GM23338 (cell line): ENCODE measurements around the gene PDE4D. TPM values are rescaled to one million over a fixed set of nuclear protein-coding genes. Genes with fewer than 3 reads are reported as not detected.

ENCODE experiments used
- ATAC-seq: fragments of 200-7000 bp; cut with Tn5 transposase; 3 replicates; pipeline ENCODE4 v1.9.1; 2020
- DNase-seq: peaks from one replicate; pipeline ENCODE4 v3.0.0-alpha.2; 2015; ENCODE audit warnings: low spot score
- H2AFZ ChIP-seq: fragments of 200-600 bp; sonication (generic); 2 replicates; pipeline ENCODE4 v1.8.0; 2016; ENCODE audit warnings: antibody characterized with exemption, mild to moderate bottlenecking, moderate library complexity
- H3F3A ChIP-seq: fragments of 200-600 bp; sonication (generic); replicated peaks from 2 replicates; pipeline ENCODE4 v1.8.0; 2017; ENCODE audit warnings: antibody characterized with exemption, mixed run types, low read depth
- H3K27ac ChIP-seq: fragments of 200-600 bp; sonication (generic); 2 replicates; pipeline ENCODE4 v1.6.1; 2016; ENCODE audit warnings: low read depth
- H3K27me3 ChIP-seq: fragments of 200-600 bp; sonication (generic); 2 replicates; pipeline ENCODE4 v1.8.0; 2016; ENCODE audit warnings: mild to moderate bottlenecking, mixed run types, moderate library complexity; ENCODE audit not compliant: insufficient read depth
- H3K36me3 ChIP-seq: fragments of 200-600 bp; sonication (generic); 2 replicates; pipeline ENCODE4 v1.8.0; 2016; ENCODE audit warnings: mild to moderate bottlenecking; ENCODE audit not compliant: insufficient read depth
- H3K4me1 ChIP-seq: fragments of 200-600 bp; sonication (generic); 2 replicates; pipeline ENCODE4 v1.8.0; 2016; ENCODE audit warnings: mild to moderate bottlenecking, moderate library complexity; ENCODE audit not compliant: insufficient read depth
- H3K4me2 ChIP-seq: fragments of 200-600 bp; sonication (generic); 2 replicates; pipeline ENCODE4 v1.7.1; 2017; ENCODE audit warnings: mixed run types
- H3K4me3 ChIP-seq: fragments of 200-600 bp; sonication (generic); 2 replicates; pipeline ENCODE4 v1.6.1; 2016; ENCODE audit warnings: mixed run types
- H3K79me2 ChIP-seq: fragments of 200-600 bp; sonication (generic); replicated peaks from 2 replicates; pipeline ENCODE4 v1.8.0; 2017; ENCODE audit warnings: mild to moderate bottlenecking; ENCODE audit not compliant: insufficient read depth
- H3K9me2 ChIP-seq: fragments of 200-600 bp; sonication (generic); 2 replicates; pipeline ENCODE4 v1.8.0; 2017; ENCODE audit not compliant: insufficient read depth
- H4K20me1 ChIP-seq: fragments of 200-600 bp; sonication (generic); replicated peaks from 2 replicates; pipeline ENCODE4 v1.8.0; 2017; ENCODE audit warnings: mild to moderate bottlenecking; ENCODE audit not compliant: insufficient read depth
- H3K27ac Mint-ChIP-seq: 2 replicates; pipeline ENCODE4 v1.8.0; 2020; ENCODE audit warnings: inconsistent platforms, mild to moderate bottlenecking, moderate library complexity, mixed read lengths
- H3K27me3 Mint-ChIP-seq: 3 replicates; pipeline ENCODE4 v1.8.0; 2022; ENCODE audit warnings: low read depth, mild to moderate bottlenecking, moderate library complexity, mixed read lengths, inconsistent platforms; ENCODE audit not compliant: insufficient read depth, poor library complexity
- H3K36me3 Mint-ChIP-seq: 3 replicates; pipeline ENCODE4 v1.8.0; 2021; ENCODE audit warnings: low read depth, mild to moderate bottlenecking, inconsistent platforms, moderate library complexity, mixed read lengths
- H3K4me1 Mint-ChIP-seq: 3 replicates; pipeline ENCODE4 v1.8.0; 2020; ENCODE audit warnings: mild to moderate bottlenecking, inconsistent platforms, mixed read lengths
- H3K4me3 Mint-ChIP-seq: 3 replicates; pipeline ENCODE4 v1.8.0; 2021; ENCODE audit warnings: moderate library complexity, mild to moderate bottlenecking, inconsistent platforms, mixed read lengths
- H3K9me3 Mint-ChIP-seq: 3 replicates; pipeline ENCODE4 v1.8.0; 2020; ENCODE audit warnings: moderate library complexity, mild to moderate bottlenecking, inconsistent platforms, mixed read lengths
- CREB1 ChIP-seq: fragments of 250-450 bp; sonication (Bioruptor Pico); IDR thresholded peaks from 2 replicates; pipeline ENCODE4 v1.5.0; 2020; ENCODE audit warnings: low read depth, mild to moderate bottlenecking, moderate library complexity
- EZH2 ChIP-seq: fragments of 200-600 bp; sonication (generic); IDR thresholded peaks from one replicate; pipeline ENCODE4 v1.8.0; 2017; ENCODE audit warnings: antibody characterized with exemption, mild to moderate bottlenecking, low read depth; ENCODE audit not compliant: unreplicated experiment
- EZH2phosphoT487 ChIP-seq: fragments of 200-600 bp; sonication (generic); IDR thresholded peaks from one replicate; pipeline ENCODE4 v1.8.1; 2018; ENCODE audit warnings: antibody characterized with exemption; ENCODE audit not compliant: unreplicated experiment
- NANOG ChIP-seq: IDR thresholded peaks from 2 replicates; pipeline ENCODE4 v1.6.1; 2016; ENCODE audit warnings: antibody characterized with exemption, borderline replicate concordance
- STAT1 ChIP-seq: IDR thresholded peaks from one replicate; pipeline ENCODE4 v1.6.1; 2016; ENCODE audit warnings: antibody characterized with exemption; ENCODE audit not compliant: unreplicated experiment
- ZNF114 ChIP-seq: fragments of 250-450 bp; sonication (Bioruptor Pico); IDR thresholded peaks from 2 replicates; pipeline ENCODE4 v1.5.0; 2020; ENCODE audit warnings: mild to moderate bottlenecking, moderate library complexity
- ZNF331 ChIP-seq: fragments of 250-450 bp; sonication (Bioruptor Pico); IDR thresholded peaks from 2 replicates; pipeline ENCODE4 v1.5.0; 2020; ENCODE audit warnings: low read depth, mild to moderate bottlenecking, moderate library complexity
- ZNF462 ChIP-seq: fragments of 250-450 bp; sonication (Bioruptor Pico); IDR thresholded peaks from 2 replicates; pipeline ENCODE4 v1.5.0; 2020; ENCODE audit warnings: mild to moderate bottlenecking, moderate library complexity
- polyA plus RNA-seq: library from polyadenylated mRNA; unstranded; fragments of >200 nt; fragmentation: Nextera tagmentation; extraction: Ambion mirVana; gene quantifications from 2 replicates; pipeline ENCODE4 v1.2.1, GENCODE V29; 2016
- total RNA-seq: library from RNA; depleted of rRNA; stranded (reverse); fragments of >200 nt; shearing (Covaris generic); gene quantifications from 2 replicates; pipeline ENCODE4 v1.2.3, GENCODE V29; 2014
- TF ChIP-seq, protein P1 (sequence below), 2 experiments: fragments of 200-600 bp in 1 of 2; sonication (generic) in 1 of 2; conservative IDR thresholded peaks; 2 replicates each; pipeline versions ENCODE4 v1.5.1 to v1.6.1; 2016 to 2017; ENCODE audit warnings: antibody characterized with exemption in 2 of 2, low read depth in 2 of 2, mild to moderate bottlenecking in 2 of 2, moderate library complexity in 1 of 2

PDE4D gene
- total and polyA plus RNA-seq, 2 experiments from 2014 or later = 2.1 to 4.7 TPM

DNA sequence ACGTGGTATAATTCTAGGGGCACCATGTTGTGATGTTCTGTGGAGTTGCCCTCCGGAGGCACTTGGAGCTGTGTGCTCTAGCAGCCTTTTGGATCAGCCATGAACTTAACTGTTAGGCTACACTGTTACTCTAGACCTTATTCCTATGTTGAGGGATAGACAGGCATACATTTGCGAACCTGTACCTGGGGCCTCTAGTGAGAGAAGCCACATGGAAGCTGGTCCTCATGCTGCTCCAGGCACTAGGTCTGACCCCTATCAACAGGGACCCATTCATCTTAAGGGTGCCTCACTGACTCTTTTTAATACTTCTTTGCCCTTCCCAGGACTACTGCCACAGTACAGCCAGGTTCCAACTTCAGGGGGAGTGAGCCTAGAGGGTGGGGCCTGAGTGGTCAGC, 715.9 kb downstream of the PDE4D start:
- H3K4me2 ChIP-seq = no peak overlapping the region
- H2AFZ ChIP-seq = no peak overlapping the region
- ATAC-seq (no peak), DNase-seq (no peak)
- Mint-ChIP-seq H3K4me3 (no peak overlapping the region), H3K9me3 (no peaks in the 10 kb centered on the region), H3K36me3 (no peaks in the 10 kb centered on the region), H3K27ac (no peak overlapping the region), H3K27me3 (no peaks in the 10 kb centered on the region), H3K4me1 (peaks cover 3% of the 10 kb centered on the region)
- H3K36me3 ChIP-seq = no peaks in the 10 kb centered on the region
- TF ChIP-seq EZH2phosphoT487 = no peak
- TF ChIP-seq NANOG = no peak
- no peak for TF ChIP-seq STAT1
- TF ChIP-seq, protein P1, sequence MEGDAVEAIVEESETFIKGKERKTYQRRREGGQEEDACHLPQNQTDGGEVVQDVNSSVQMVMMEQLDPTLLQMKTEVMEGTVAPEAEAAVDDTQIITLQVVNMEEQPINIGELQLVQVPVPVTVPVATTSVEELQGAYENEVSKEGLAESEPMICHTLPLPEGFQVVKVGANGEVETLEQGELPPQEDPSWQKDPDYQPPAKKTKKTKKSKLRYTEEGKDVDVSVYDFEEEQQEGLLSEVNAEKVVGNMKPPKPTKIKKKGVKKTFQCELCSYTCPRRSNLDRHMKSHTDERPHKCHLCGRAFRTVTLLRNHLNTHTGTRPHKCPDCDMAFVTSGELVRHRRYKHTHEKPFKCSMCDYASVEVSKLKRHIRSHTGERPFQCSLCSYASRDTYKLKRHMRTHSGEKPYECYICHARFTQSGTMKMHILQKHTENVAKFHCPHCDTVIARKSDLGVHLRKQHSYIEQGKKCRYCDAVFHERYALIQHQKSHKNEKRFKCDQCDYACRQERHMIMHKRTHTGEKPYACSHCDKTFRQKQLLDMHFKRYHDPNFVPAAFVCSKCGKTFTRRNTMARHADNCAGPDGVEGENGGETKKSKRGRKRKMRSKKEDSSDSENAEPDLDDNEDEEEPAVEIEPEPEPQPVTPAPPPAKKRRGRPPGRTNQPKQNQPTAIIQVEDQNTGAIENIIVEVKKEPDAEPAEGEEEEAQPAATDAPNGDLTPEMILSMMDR (conservative IDR thresholded peaks at IDR 0.05; ENCODE audit: low read depth in 2 of 2) = no peak
- TF ChIP-seq CREB1 = no peak
- TF ChIP-seq EZH2 = no peak
- no peak for TF ChIP-seq ZNF462 (CRISPR knock-in tag)
- TF ChIP-seq ZNF331 = no peak
- TF ChIP-seq ZNF114 (CRISPR knock-in tag) = no peak
- no peak overlapping the region for H3K4me3 ChIP-seq
- H3F3A ChIP-seq = no peaks in the 10 kb centered on the region
- H3K9me2 ChIP-seq = no peaks in the 10 kb centered on the region
- no peak overlapping the region for H3K27ac ChIP-seq
- no peaks in the 10 kb centered on the region for H3K27me3 ChIP-seq
- peaks cover 11% of the 10 kb centered on the region for H3K4me1 ChIP-seq
- H4K20me1 ChIP-seq = no peaks in the 10 kb centered on the region
- no peaks in the 10 kb centered on the region for H3K79me2 ChIP-seq
